ENCODE data around the gene GSN.

Gene GSN

GRCh38 chr9:121298689-121299466 is 30.9 kb downstream of the GSN start:
- Histone ChIP-seq H3K9me2 (replicated peaks; ENCODE audit: low read depth, low read length) (no peaks in the 10 kb centered on the region), H3K79me2 (ENCODE audit: insufficient read depth, low read length) (no peaks in the 10 kb centered on the region), H3K4me1 (ENCODE audit: insufficient read depth, low read length, poor library complexity, severe bottlenecking) (peaks cover 10% of the 10 kb centered on the region), H3K36me3 (ENCODE audit: insufficient read depth, low read length) (no peaks in the 10 kb centered on the region; the same call in 1 of the 2 replicates), H4K20me1 (ENCODE audit: insufficient read depth, low read length, poor library complexity, severe bottlenecking) (no peaks in the 10 kb centered on the region), H3F3A (ENCODE audit: low read depth) (no peaks in the 10 kb centered on the region), H3K9me3 (ENCODE audit: insufficient read depth, low read depth, low read length) (no peaks in the 10 kb centered on the region), H3K4me3 (ENCODE audit: low read length, poor library complexity, severe bottlenecking) (no peak overlapping the region), H3K27me3 (ENCODE audit: insufficient read depth, low read length, poor library complexity, severe bottlenecking) (no peaks in the 10 kb centered on the region), H3K9ac (ENCODE audit: low read depth, low read length, poor library complexity, severe bottlenecking) (no peak overlapping the region), H3K4me2 (ENCODE audit: low read depth, low read length, poor library complexity, severe bottlenecking) (no peak overlapping the region), H2AFZ (ENCODE audit: low read length) (peak overlapping the region; percentile 14; the same call in 1 of the 2 replicates)
- TF ChIP-seq, protein P1, sequence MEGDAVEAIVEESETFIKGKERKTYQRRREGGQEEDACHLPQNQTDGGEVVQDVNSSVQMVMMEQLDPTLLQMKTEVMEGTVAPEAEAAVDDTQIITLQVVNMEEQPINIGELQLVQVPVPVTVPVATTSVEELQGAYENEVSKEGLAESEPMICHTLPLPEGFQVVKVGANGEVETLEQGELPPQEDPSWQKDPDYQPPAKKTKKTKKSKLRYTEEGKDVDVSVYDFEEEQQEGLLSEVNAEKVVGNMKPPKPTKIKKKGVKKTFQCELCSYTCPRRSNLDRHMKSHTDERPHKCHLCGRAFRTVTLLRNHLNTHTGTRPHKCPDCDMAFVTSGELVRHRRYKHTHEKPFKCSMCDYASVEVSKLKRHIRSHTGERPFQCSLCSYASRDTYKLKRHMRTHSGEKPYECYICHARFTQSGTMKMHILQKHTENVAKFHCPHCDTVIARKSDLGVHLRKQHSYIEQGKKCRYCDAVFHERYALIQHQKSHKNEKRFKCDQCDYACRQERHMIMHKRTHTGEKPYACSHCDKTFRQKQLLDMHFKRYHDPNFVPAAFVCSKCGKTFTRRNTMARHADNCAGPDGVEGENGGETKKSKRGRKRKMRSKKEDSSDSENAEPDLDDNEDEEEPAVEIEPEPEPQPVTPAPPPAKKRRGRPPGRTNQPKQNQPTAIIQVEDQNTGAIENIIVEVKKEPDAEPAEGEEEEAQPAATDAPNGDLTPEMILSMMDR (conservative IDR thresholded peaks at IDR 0.05; ENCODE audit: low read length): no peak
- TF ChIP-seq EZH2phosphoT487 (IDR thresholded peaks at IDR 0.05; ENCODE audit: borderline replicate concordance): no peak

DNA sequence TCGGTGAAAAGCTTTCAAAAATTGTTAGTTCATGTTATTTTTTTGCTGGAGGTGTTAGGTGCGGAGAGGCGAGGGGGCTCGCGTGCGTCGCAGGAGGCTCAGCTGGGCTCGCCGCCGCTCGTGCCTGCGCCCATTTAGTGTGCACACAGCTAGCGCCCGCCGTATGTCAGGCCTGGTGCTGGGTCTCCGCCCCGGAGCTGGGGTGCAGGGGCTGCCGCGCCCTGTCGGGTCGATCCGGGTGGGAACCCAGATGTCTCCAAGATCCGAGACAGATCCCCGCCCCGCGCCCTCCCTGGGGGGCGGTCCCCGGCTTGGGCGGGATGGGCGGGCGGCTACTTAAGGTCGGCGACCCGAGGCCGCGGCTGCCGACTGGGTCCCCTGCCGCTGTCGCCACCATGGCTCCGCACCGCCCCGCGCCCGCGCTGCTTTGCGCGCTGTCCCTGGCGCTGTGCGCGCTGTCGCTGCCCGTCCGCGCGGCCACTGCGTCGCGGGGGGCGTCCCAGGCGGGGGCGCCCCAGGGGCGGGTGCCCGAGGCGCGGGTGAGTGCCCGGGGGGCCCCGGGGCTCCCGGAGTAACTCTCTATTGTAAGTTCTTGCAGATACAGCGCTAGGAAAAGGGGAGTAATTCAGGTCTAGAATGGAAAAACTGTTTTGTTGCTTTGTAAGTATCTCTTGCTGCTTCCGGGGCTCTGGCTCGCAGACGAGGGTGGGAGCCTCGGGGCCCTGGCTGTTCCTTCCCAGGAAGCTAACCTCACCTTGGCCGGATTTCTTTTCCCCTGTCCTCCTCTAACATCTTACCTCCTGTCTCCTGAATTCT is 31.7 kb downstream of the GSN start:
- Histone ChIP-seq H2AFZ (ENCODE audit: low read length) (no peak overlapping the region), H3K4me2 (ENCODE audit: low read depth, low read length, poor library complexity, severe bottlenecking) (no peak overlapping the region), H3K36me3 (ENCODE audit: insufficient read depth, low read length) (peaks cover 3% of the 10 kb centered on the region; the same call in 1 of the 2 replicates), H3K9me2 (replicated peaks; ENCODE audit: low read depth, low read length) (no peaks in the 10 kb centered on the region), H3K27me3 (ENCODE audit: insufficient read depth, low read length, poor library complexity, severe bottlenecking) (no peaks in the 10 kb centered on the region), H3K9me3 (ENCODE audit: insufficient read depth, low read depth, low read length) (no peaks in the 10 kb centered on the region), H3K9ac (ENCODE audit: low read depth, low read length, poor library complexity, severe bottlenecking) (no peak overlapping the region), H3K79me2 (ENCODE audit: insufficient read depth, low read length) (no peaks in the 10 kb centered on the region), H4K20me1 (ENCODE audit: insufficient read depth, low read length, poor library complexity, severe bottlenecking) (no peaks in the 10 kb centered on the region), H3F3A (ENCODE audit: low read depth) (no peaks in the 10 kb centered on the region), H3K4me1 (ENCODE audit: insufficient read depth, low read length, poor library complexity, severe bottlenecking) (peaks cover 10% of the 10 kb centered on the region), H3K4me3 (ENCODE audit: low read length, poor library complexity, severe bottlenecking) (no peak overlapping the region)
- TF ChIP-seq EZH2phosphoT487 (IDR thresholded peaks at IDR 0.05; ENCODE audit: borderline replicate concordance): no peak
- TF ChIP-seq, protein P1 (conservative IDR thresholded peaks at IDR 0.05; ENCODE audit: low read length): no peak

DNA sequence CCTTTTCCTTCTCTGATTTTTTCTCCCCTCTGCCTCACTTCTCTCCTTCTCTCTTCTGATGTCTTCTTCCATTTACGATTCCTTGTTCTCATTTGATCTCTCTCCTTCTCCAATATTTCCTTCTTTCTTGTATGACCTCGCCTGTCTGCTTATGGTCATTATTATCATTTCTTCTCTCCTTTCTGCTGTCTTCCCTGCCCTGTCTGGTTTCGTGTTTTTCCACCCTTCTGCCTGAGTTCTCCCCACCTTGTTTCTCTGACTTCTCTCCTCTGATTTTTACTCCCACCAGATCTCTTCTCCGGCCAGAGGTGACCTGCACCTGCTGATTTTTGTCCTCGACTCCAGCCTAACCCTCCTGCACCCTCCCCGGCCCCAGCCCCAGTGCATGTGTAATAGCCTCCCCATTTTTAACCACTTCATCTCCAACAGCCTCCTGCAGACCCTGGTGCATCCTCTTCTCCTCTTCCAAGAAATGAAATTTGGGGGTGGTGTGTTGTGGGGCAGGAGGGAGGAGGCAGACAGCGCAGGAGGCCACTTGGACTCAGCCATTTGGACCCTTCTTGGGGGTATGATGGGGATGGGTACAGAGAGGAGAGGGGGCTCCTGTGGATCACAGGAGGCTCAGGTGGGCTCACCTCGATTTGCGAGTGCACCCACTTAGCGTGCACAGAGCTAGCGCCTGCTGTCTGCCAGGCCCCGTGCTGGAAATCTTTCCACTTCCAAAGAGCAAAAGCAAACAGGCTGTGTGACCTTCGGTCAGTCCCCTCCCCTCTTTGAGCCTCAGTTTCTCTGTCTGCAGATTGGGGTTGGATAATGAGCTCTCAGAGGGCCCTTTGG is 32.5 kb downstream of the GSN start:
- Histone ChIP-seq H3K9me2 (replicated peaks; ENCODE audit: low read depth, low read length) (no peaks in the 10 kb centered on the region), H3K9me3 (ENCODE audit: insufficient read depth, low read depth, low read length) (no peaks in the 10 kb centered on the region), H3K79me2 (ENCODE audit: insufficient read depth, low read length) (no peaks in the 10 kb centered on the region), H2AFZ (ENCODE audit: low read length) (no peak overlapping the region), H3K27me3 (ENCODE audit: insufficient read depth, low read length, poor library complexity, severe bottlenecking) (no peaks in the 10 kb centered on the region), H3K4me3 (ENCODE audit: low read length, poor library complexity, severe bottlenecking) (no peak overlapping the region), H3F3A (ENCODE audit: low read depth) (no peaks in the 10 kb centered on the region), H3K4me1 (ENCODE audit: insufficient read depth, low read length, poor library complexity, severe bottlenecking) (peaks cover 10% of the 10 kb centered on the region), H3K9ac (ENCODE audit: low read depth, low read length, poor library complexity, severe bottlenecking) (no peak overlapping the region), H4K20me1 (ENCODE audit: insufficient read depth, low read length, poor library complexity, severe bottlenecking) (no peaks in the 10 kb centered on the region), H3K36me3 (ENCODE audit: insufficient read depth, low read length) (peaks cover 5% of the 10 kb centered on the region; the same call in 1 of the 2 replicates), H3K4me2 (ENCODE audit: low read depth, low read length, poor library complexity, severe bottlenecking) (no peak overlapping the region)
- TF ChIP-seq, protein P1 (conservative IDR thresholded peaks at IDR 0.05; ENCODE audit: low read length): no peak
- no peak for TF ChIP-seq EZH2phosphoT487 (IDR thresholded peaks at IDR 0.05; ENCODE audit: borderline replicate concordance)
